Glomerular visceral epithelial cell (primary cell): ENCODE measurements around the gene PPT2.
A peak's percentile ranks its signal among the peaks of the same experiment; 100 is the strongest.
"Not testable (repeated sequence)": the region's sequence is repeated elsewhere in the genome, so short reads cannot be mapped to it uniquely, and the experiment has no call there.

Experiments
- DNase-seq: peaks from one replicate; pipeline ENCODE4 v3.0.0-alpha.2; 2016; ENCODE audit errors: extremely low spot score

The PPT2 gene

DNA sequence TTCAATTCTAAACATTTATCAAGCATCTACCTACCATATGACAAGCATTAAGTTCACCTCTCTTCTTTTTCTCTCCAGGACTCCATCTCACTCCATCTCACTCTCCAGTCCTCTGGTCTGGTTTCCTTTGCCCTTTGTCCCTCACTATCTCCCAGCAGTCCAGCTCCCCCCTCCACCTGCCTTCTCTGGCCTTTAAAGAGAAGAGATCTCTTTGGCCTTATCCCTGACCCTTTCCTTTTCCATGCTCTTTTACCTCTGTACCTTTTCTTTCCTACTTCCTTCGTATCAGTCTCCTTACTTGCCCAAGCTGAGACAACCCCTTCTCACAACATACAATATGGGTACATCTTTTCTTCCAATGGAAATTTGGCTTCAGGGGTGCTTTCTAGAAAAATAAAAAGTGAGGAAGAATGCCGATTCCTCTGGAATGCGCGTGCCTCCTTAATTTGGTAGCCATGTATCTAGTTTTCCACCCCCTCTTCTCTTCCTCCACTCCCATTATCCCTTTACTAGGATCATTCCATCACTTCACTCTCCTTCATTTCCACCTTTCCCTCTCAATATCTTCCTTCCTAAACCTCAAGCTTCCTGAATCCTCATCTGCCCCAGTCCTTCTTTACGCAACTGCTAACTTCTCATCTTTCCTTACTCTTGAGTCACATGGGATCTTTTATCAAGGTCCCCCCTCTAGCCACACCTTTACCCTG, 22.7 kb downstream of the PPT2 start:
- no peak for DNase-seq

DNA sequence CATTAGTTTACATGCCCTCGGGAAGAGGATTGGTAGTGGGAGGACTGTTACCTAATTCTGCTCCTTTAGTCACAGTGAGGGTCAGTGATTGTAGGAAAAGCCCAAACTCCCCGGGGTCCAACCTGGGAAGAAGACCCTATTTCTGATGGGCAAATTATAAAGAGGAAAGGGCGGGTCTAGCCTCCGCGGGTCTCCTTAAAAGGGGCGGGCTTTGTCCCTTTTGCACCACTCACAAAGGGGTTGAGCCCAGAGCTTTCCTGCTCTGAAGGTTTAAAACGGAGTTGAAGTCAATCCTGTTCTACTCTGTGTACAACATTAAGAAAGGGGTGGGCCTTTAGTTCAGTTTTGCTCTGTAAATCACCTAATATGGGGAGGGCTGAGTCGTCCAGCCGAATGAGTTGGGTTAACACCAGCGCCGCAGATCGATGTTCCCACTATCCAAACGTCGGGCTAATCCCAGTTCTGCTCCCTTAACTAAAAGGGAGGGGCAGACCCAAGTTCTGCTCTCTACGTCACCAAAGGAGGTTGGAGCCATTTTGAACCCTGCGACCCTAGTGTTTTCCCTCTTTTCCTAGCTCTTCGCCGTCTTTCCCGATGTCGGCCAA, 23.3 kb downstream of the PPT2 start:
- DNase-seq: no peak

DNA sequence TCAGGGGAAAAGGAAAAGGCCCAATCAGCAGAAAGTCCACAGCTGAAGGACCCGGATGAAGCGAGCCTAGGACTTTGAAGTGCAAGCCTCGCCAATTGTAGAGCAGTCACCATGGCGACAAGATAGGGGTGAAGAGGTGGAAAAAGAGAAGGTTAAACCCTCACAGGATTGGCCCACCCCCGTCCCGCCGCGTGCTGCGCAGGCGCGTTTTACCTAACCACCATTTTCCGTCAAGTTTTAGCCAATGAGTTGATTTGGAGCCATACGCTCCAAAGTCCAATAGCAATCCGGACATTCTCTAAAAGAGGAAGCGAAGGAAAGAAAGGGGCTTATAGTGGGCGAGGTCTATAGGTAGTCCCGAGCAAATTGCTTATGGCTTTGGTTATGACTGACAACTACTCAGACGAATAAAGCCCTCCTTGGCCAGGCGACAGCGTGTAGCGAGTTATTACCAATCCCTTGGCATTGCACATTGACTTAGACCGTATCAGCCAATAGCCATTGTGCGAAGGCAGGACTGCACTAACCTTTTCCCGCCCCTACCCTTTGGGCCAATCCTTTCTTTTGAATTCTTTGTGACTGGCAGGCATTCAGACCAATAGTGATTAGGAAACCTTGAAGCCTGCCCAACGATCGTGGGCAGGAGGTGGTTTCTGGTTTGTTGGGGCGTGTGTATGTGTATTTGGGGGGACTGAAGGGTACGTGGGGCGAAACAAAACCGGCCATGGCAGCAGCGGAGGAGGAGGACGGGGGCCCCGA, 24.0 kb downstream of the PPT2 start, which contains the start of gene RNF5:
RNF5 (plus strand) TSS at position 618 of the 759 bp plus-strand sequence; CDS start at position 725, 107 bp downstream.
- DNase-seq: peak; percentile 100

DNA sequence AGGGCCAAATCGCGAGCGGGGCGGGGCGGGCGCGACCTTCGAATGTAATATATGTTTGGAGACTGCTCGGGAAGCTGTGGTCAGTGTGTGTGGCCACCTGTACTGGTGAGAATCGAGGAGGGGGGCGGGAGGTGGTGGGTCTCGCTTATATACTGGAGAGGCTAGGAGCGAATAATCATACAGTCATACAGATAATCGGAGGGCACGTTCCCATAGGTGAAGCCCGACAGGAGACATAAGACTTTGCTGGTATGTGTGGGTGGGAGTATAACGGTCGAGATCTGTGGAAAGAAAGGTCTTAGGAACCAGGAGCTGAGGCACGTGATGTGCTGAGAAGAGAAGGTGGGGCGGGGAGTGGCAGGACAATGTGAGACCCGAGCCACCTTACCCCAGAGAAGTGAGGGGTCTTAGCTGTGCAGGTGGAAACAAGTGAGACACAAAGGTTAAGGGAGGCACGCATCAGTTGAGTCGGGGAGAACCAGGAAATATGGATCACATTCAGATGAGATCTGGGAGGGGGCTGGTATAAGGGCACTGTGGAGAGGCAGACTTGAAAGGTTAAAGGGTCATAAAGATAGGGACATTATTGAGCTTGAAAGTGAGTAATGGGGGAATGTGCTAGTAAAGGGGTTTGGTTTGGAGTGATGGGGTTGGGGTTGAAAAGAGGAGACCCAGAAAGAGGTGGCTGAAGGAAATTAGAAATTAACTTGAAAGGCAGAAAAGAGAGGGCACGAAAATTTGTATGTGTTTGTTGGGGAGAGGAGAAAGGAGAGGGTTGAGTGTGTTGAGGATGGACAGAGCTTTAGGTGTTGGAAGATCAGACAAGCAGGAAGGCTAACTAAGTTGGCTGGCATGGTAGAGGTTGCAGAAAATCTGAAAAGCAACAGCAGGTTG, 24.9 kb downstream of the PPT2 start:
- DNase-seq: no peak

DNA sequence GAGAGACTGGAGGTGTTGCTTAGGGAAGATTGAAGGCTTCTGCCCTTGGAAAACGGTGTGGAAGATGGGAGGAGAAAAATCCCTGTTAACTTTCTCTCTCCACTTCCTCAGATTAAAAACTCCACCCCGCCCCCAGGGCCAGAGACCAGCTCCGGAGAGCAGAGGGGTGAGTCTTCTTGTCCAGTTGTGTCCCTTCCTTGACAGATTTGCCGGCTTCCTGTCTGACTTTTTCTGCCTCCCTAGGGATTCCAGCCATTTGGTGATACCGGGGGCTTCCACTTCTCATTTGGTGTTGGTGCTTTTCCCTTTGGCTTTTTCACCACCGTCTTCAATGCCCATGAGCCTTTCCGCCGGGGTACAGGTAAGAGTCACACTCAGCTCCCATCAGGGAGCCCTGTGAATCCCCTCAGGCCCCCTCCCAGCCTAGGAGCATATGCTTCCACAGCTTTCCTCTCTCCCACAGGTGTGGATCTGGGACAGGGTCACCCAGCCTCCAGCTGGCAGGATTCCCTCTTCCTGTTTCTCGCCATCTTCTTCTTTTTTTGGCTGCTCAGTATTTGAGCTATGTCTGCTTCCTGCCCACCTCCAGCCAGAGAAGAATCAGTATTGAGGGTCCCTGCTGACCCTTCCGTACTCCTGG, 25.9 kb downstream of the PPT2 start:
- DNase-seq: no peak

DNA sequence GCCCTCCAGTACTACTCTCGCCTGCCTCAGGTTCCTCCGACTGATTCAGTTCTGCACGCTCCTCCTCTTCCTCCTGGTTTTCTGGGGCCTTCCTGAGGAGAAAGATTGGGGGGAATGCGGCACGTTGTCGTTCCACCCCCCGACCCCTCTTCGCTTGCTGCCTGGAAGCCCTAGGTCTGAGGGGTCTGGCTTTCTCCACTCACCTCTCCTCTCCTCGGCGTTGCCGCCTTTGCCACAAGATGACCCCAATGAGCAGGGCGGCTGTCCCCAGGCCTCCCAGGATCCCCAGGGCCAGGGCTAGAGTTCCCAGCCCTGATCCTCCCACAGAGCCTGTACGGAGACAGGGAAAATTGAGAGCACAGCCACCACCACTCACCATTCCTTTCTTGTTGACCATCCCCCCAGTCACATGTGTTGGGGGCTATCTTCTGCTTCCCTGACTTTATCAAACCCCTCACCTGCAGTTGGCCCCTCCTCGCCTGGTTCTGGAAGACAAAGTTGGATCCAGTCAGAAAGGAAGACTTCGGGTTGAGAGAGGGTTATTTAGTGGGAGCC, 27.3 kb downstream of the PPT2 start:
- DNase-seq: no peak

DNA sequence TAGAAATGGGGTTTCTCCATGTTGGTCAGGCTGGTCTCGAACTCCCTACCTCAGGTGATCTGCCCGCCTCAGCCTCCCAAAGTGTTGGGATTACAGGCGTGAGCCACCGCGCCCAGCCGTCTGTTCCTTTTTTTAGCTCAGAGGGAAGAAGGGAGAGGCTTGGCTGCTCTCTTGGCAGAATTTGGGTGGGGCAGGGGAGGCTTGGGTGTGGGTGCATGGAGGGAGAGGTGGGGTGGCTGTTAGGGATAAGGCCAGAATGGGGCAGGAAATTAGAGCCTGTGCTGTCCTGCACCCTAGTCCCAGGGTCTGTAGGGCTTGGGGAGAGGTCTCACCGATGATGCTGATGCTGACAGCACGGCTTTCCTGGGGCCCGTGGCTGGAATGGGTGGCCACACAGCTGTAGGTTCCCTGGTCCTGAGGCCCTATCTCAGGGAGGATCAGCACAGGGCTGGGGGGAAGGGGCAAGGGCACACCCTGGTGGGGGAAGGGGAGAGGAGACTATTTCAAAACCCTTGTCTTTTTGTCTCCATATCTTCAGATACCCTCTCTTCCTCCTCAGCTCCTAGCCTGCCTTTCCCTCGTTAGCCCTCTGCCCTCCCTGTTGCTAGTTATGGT, 28.1 kb downstream of the PPT2 start:
- DNase-seq: no peak

DNA sequence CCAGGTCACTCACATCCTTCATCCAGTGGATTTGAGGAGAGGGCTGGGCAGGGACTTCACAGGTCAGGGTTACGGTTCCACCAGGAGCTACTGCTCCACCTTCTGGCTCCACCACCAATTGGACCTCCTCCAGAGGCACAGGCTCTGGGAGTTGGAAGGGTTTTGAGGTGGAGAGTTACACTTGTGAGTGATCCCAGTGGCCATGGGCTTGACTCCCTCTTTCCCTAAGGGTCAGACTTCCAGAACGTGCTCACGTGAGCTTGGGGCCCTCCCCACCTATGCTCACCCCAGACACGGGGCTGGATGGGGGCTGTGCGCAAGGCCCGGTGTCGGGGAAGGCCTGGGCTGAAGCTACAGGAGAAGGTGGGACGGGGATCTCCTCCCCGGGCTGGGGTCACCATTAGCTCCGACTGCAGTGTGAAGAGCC, 28.6 kb downstream of the PPT2 start:
- DNase-seq: no peak

DNA sequence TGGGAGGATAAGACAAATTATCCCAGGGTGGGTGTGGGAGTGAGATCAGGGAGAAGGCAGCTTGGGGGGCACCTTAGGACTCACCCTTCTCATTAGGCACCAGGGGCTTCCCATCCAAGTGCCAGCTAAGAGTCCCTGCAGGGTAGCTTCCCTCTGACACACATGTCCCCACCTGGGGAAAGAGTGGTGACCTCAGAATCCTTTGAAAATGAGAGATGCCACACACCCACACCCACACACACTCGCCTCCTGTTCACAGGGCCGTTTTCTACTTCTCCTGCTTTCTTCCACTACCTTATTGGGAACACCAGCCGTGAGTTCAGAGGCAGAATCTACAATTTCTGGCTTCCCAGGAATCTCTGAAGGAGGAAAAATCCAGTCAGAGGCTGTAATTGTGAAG, 29.1 kb downstream of the PPT2 start:
- DNase-seq: no peak

DNA sequence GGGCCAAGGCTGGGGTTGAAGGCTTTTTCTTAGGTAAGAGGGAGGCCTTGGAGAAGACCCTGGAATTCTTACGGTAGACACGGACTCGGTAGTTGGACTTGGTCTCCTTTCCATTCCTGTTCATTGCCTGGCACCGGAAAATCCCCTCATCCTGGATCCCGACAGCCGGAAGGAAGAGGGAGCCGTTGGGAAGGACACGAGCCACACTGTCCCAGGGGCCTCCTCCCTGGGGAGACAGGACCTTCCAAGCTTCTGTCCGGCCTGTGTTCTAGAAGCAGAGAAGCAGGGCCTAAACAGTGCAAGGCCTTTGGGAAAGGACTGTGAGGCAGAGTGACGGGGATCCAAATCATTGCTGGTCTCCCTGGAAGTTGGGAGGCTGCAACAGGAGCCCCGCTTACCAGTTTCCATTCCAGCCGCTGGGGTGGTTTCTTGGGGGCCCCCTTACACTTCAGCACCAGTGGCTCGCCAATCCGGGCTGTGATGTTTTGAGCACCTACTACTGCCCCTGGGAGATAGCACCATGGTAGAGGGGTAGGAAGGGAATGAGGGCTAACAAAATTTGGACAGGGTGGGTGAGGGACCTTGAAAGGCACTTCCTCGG, 29.6 kb downstream of the PPT2 start:
- no peak for DNase-seq

DNA sequence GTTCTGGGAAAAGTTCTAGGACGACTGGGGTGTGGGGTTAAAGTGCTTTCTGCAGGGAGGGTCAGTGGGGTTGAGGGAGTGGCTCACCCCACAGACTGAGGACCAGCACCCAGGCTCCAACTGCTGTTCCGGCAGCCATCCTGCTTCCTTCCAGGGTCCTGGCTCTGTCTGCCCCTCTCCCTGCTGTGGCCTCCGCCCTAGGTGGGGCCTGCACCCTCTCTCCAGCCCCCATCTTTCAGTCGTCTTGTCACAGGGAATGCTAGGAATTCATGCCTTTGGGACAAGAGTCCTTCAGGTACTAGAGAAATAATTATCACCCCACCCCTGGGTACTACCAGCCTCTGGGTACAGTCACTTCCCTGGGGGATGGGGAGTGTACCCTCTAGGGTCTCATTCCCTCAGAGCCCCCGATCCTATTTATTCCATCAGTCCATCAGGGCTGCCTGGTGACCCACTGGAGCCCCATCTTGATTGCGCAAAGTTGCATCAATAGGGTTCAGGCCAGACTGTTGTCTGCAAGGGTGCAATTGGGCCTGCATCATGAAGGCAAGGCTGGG, 30.2 kb downstream of the PPT2 start, which contains the start of gene AGER:
AGER (minus strand) TSS at position 170 of the 557 bp plus-strand sequence; CDS start at position 139, 31 bp downstream.
- no peak for DNase-seq

DNA sequence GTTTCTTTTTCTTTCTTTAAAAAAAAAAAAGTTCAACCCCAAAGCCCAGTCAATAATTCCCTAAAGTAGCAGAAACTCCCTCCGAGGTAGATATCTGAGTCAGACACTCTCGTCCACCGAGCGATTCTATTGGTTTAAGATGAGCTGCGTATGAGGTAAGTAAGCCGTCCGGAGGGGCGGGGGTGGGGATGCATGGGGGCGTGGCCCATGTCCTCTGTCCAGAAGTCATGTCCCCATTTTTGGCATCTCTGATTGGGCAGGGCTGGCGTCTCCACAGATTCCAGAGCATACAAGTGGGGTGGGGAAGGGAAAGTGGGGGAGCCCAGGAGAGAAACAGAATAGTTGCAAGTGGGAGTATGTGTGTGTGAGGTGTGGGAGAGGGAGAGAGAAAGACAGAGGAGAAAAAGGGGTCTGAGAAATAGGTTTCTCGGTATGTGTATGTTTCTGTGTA, 31.8 kb downstream of the PPT2 start:
- peak; percentile 91 for DNase-seq

DNA sequence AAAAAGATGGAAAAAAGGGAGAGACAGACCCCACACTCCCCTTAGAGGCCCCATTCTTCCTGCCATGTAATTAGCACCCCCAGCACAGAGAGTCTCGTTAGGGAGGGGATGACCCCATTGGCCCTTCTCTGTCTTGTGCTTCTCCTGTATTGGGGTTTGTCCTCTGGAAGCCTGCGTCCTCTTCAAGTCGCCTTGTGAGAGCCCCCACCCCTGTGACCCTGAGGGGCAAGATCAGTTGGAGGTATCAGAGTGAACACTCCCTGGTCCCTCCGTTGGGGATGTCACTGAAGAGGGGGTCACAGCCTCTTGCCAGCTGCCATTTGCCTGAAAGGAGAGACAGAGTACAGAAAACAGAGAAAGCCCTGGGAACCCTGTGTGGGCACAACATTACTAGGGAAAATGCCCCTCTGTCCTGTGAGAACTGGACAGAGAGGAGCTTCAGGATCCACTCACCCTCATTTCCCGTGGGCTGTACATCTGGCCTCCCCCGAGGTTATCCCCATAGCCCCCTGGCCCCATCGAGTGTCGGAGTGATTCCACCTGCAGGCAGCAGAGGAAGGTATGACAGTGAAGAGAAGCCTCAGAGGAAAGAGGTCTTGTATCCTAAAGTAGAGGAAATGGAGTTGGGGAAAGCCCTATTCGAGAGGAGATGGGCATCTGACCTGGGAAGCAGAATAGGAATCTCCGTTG, 32.4 kb downstream of the PPT2 start:
- DNase-seq: not testable (repeated sequence)

DNA sequence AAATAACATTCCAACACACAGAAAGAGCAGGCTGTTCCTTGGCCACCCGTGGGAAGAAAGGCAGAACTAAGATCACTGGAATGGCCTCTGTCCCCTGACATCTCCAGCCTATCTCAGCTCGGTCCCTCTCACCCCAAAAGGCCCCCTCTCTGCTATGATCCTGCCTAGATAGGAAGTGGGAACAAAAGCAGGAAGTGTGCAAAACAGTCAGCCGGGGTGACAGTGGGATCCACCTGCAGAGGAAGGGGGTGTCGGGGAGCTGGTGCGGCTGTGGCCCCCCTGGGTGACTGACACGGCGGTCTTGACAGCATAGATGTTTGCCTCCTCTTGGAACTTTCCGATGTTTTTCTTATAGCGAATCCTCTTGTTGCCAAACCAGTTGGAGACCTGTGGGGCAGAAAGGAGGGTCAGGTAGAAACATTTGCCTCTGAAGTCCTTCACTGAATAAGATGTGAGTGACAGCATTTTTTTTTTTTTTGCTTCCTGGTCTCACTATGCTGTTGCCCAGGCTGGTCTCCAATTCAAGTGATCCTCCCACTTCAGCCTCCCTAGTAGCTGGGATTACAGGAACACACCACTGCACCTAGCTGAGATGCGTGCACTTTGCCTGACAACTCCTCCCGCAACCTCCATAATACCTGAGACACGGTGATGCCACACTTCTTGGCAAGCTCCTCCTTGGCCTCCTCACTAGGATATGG, 33.2 kb downstream of the PPT2 start:
- no peak for DNase-seq

DNA sequence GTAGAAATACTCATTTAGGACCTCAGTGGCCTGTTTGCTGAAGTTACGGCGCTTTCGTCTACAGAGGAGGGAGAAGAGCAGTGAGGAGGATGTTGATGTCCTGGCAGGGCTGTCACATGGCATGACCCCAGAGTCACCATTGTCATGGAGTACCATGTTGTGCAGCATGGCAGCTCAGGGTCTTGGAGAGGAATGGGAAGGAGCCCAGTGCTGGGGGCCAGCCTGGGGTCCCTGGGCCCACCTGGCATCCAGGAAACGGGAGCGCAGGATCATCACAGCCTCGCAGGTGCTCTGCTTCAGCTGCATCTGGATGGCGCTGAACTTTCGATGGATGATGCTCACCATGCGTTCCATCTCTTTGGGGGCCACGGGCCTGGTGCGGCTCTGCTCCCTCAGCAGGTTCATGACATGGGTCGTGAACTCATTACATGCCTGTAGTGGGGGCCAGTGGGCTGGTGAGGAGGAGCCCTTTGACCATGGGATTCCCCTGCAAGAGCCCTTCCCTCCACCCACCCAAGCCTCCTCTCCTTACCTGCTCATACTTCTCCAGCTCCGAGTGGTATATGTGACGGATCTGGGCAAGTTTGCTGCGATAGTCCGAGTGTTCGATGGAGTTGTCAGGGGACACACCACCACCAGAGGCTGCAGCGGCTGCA, 33.9 kb downstream of the PPT2 start:
- DNase-seq: not testable (repeated sequence)

DNA sequence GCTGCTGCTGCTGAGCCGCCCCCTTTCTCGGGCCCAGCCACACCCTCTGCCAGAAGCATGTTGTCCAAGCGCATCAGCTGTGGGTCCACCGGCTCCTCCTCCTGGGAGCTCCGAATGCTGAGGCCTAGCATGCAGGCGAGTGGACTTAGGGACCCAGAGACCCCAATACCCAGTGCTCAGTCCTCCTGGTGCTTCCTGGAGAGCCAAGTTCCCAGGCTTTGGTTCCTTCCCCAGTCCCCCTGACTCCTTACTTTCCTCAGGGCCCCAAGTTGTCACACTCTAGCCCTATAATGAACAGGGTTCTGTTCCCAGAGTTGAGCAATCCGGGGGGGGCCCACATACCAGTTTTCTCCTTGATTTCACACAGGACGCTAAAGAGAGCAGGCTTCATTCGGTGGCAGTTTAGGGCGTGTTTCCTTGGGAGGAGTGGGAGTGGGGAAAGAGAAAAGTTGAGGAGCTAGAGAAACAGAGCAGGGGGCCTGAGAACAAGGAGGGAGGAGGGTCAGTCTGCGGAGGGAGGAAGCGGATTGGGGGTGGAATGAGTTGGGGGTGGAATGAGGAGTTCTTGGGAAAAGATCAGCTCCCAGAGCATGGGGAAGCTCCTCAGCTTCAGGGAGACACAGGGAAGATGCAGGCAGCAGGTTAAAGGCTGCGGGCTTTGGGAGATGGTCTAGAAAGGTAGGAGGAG, 34.6 kb downstream of the PPT2 start:
- no peak for DNase-seq

DNA sequence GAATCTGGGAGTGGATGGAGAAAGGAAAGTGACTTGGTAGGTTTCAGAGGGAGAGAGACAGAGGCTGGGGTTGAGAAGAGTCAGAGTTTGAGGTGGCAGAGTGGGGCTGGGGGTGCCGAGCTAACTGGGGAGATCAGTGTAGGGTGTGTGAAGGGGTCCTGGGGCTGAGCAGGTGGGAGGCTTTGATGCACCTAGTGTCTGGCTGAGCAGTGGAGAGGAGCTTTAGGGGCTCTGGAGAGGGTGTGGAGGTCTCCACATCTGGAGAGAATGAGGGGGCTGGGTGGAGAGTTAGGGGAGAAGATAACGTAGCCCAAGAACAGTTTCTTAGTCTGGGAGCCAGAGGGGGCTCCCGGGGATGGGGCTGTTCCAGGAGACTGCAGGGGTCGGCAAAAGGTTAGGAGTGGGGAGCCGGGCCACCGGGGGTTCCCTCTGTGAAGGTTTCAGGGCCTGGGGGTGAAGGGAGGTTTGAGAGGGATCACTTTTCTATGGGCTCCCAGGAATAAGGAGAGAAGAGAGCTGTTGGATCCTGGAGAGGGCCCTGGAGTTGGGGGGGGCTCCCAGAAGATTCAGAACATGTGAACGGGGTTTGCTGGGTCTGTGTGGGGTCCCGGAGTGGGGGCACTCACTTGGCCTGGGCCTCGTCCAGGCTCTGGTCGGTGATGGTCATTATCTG, 35.3 kb downstream of the PPT2 start:
- no peak for DNase-seq
